Coronary artery (tissue), 2 donors: ENCODE data around the gene C18orf32.
"Not testable (repeated sequence)": the region's sequence is repeated elsewhere in the genome, so short reads cannot be mapped to it uniquely, and the experiment has no call there.

Source experiments
- DNase-seq: peaks from one replicate; pipeline ENCODE4 v3.0.0-alpha.2; 2017; ENCODE audit warnings: low spot score
- H3K27ac ChIP-seq, 2 donors: fragments of 200-600 bp; sonication (generic); one replicate each; pipeline ENCODE4 v1.5.1; 2016 to 2019
- H3K4me3 ChIP-seq: fragments of 200-600 bp; sonication (generic); 2 replicates; pipeline ENCODE4 v1.5.1; 2016; ENCODE audit warnings: mild to moderate bottlenecking, moderate library complexity
- TF ChIP-seq, protein P1 (sequence below): fragments of 200-600 bp; sonication (generic); IDR thresholded peaks from one replicate; pipeline ENCODE4 v1.5.1; 2019; ENCODE audit warnings: antibody characterized with exemption

C18orf32 gene

DNA sequence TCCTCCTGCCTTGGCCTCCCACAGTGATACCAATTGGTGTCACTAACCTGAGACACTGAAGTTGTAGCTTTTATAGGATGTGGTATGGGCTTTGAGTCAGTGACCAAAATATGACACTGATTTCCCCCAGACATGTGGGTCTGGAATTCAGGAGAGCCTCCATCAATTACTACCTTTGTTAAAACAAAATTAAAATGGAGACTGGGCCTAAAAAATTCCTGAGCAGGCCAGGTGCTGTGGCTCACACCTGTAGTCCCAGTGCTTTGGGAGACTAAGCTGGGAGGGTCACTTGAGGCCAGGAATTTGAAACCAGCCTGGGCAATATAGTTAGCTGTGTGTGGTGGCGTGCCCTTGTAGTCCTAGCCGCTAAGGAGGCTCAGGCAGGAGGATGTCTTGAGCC lies 37.9 kb upstream of the C18orf32 start:
- TF ChIP-seq, protein P1, sequence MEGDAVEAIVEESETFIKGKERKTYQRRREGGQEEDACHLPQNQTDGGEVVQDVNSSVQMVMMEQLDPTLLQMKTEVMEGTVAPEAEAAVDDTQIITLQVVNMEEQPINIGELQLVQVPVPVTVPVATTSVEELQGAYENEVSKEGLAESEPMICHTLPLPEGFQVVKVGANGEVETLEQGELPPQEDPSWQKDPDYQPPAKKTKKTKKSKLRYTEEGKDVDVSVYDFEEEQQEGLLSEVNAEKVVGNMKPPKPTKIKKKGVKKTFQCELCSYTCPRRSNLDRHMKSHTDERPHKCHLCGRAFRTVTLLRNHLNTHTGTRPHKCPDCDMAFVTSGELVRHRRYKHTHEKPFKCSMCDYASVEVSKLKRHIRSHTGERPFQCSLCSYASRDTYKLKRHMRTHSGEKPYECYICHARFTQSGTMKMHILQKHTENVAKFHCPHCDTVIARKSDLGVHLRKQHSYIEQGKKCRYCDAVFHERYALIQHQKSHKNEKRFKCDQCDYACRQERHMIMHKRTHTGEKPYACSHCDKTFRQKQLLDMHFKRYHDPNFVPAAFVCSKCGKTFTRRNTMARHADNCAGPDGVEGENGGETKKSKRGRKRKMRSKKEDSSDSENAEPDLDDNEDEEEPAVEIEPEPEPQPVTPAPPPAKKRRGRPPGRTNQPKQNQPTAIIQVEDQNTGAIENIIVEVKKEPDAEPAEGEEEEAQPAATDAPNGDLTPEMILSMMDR = no peak
- H3K4me3 ChIP-seq = no peak overlapping the region
- no peak overlapping the region for H3K27ac ChIP-seq
- no peak for DNase-seq

DNA sequence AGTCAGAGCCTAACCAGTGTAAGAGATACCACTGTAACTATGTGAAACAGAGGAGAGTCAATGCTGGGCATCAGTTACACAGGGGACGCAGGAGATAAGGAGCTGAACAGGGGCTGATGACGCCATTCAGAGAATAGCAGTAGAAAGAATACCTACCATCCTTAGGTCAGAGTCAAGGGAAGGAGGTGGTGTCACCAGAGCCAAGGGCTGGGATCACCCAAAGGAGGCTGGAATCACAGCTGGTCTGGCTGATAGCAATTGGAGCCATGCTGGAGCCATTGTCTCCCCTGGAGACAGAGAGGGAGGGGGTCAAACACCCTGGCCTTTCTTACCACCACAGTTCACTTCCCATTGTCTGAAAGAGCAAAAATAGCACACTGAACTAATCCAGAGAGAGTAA lies 37.3 kb upstream of the C18orf32 start:
- no peak for DNase-seq
- TF ChIP-seq, protein P1 = no peak
- H3K4me3 ChIP-seq = no peak overlapping the region
- H3K27ac ChIP-seq = no peak overlapping the region

DNA sequence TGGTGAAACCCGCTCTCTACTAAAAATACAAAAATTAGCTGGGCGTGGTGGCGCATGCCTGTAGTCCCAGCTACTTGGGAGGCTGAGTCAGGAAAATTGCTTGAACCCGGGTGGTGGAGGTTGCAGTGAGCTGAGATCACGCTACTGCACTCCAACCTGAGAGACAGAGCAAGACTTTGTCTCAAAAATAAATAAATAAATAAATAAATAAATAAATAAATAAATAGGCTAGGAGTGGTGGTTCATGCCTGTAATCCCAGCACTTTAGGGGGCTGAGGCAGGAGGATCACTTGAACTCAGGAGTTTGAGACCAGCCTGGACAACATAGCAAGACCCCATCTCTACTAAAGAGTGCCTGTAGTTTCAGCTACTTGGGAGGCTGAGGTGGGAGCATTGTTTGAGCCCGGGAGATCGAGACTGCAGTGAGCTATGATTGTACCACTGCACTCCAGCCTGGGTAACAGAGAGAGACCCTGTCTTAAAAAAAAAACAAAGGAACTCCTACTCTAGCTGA lies 36.6 kb upstream of the C18orf32 start:
- not testable (repeated sequence) for H3K27ac ChIP-seq, H3K4me3 ChIP-seq, DNase-seq

DNA sequence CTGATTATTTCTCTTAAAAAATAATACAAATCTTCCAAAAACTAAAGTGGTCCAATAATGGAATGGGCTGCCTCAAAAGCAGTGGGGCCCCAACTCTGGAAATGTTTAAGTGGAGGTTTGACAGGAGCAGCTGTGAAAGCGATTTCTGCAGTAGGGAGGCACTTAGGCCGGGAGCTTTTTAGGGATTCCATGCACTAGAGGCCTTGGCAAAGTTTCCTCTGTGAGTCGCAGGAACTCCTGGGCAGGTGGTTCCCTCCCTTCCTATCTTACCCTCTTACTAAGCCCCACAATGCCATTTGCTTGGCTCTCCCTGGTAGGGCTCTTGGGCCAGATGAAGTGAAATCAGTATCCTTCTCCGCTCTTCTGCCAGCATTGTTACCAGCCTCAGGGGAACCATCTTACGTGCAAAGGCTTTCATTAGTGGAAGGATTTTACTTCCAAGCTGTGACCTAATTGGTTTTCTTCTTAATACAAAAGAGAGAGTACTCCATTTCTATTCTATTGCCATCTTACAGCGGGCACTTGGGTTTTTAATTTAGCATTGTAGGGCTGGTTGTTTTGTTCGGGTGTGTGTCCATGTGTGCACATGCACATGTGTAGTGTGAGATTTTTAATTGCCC lies 34.3 kb upstream of the C18orf32 start:
- no peak overlapping the region for H3K27ac ChIP-seq
- no peak for DNase-seq
- TF ChIP-seq, protein P1 = no peak
- H3K4me3 ChIP-seq = no peak overlapping the region

DNA sequence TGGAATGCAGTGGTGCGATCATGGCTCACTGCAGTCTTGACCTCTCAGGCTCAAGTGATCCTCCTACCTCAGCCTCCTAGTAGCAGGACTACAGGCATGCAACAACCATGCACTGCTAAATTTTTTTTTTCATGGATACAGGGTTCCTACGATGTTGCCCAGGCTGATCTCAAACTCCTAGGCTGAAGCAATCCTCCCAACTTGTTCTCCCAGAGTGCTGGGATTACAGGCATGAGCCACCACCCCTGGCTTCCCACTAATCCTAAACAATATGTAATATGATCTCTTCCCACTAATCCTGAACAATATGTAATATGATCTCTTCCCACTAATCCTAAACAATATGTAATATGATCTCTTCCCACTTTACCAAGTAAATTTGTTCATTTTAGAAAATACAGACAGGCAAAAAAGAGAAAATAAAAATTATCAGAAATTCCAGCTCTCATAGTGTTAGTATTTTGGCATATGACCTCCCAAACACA lies 33.7 kb upstream of the C18orf32 start:
- Histone ChIP-seq H3K27ac (no peak overlapping the region), H3K4me3 (no peak overlapping the region)
- TF ChIP-seq, protein P1 = no peak
- no peak for DNase-seq

DNA sequence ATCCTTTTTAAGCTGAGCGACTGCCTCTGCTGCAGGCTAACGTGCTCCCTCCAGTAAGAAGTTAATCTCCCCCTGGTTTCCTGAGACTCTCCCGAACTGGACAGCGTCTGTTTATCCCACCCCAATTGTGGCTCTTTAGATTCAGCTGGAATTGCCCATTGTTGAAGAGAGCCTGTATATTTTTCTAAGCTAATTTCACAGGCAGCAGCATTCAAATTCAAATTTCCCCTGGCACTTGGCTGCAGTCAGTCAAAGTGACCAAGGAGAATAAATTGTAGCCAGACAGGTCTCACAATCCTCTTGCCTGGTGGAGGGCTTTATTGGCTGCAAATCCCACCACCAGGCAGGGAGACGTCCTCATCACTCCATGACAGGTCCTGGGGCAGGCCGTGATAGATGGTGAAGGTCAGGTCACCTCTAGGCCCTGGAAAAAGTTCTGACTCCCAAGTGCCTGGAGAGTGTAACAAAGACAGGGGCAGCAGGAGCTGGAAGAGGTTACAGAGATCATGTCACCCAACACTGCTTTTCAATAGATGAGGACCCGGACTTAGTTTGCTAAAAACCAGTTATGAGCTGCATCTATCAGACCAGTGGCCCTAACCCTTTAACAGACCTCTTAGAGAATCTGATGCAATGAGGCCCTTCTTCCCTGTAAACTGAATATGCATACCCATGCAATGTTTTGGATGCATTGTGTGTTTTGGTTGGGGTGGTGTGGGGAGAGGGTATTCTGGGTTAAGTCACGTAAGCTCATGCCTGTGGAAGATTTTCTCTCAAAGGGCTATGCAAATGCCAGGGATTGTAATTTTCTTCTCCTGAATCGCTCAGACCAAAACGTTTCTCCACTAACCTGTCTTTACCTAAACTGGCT lies 32.3 kb upstream of the C18orf32 start:
- DNase-seq = no peak
- H3K27ac ChIP-seq = no peak overlapping the region
- TF ChIP-seq, protein P1 = no peak
- H3K4me3 ChIP-seq = no peak overlapping the region

DNA sequence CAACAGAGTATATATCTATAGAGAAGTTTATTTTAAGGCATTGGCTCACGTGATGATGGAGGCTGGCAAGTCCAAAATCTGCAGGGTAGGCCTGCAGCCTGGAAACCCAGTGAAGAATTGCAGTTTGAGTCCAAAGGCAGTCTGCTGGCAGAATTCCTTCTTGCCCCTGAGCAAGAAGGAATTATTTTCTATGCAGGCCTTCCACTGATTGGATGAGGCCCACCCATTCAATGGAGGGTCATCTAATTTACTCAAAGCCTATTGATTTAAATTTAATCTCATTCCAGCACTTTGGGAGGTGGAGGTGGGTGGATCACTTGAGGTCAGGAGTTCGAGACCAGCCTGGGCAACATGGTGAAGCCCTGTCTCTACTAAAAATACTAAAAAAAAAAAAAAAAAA lies 30.4 kb upstream of the C18orf32 start:
- DNase-seq = no peak

More for the DNA sequence above, 30.4 kb upstream of the C18orf32 start:
- TF ChIP-seq, protein P1 = no peak
- no peak overlapping the region for H3K27ac ChIP-seq
- no peak overlapping the region for H3K4me3 ChIP-seq
